ENCODE measurements around the gene RBMS1. TPM values are rescaled to one million over a fixed set of nuclear protein-coding genes. Genes with fewer than 3 reads are reported as not detected.

Gene RBMS1
- total and polyA plus RNA-seq, 4 donors: 7.9 to 23.5 (median 15.5) TPM

- Histone ChIP-seq H3K4me3 (ENCODE audit: low read depth in 1 of 3, low read length in 3 of 3) (peak overlapping the region; percentile 54 to 87 (median 61)), H3K27ac (ENCODE audit: low read depth in 1 of 2, low read length in 2 of 2) (peak overlapping the region; percentile 82 to 86), H3K36me3 (ENCODE audit: control insufficient read depth in 4 of 4, insufficient read depth in 3 of 4, low read depth in 1 of 4, low read length in 3 of 4) (no peaks in the 10 kb centered on the region), H3K9me3 (ENCODE audit: control insufficient read depth in 4 of 4, low read length in 3 of 4) (no peaks in the 10 kb centered on the region), H3K27me3 (ENCODE audit: control insufficient read depth in 4 of 4, insufficient read depth in 4 of 4, low read length in 3 of 4) (no peaks in the 10 kb centered on the region), H3K4me1 (ENCODE audit: control insufficient read depth in 4 of 4, insufficient read depth in 4 of 4, low read length in 3 of 4) (peaks cover 0 to 7% (median 2%) of the 10 kb centered on the region in 4 donors), H3K9ac (ENCODE audit: low read depth in 1 of 2, low read length in 2 of 2) (no peak overlapping the region)
- peak; percentile 66 for DNase-seq (ENCODE audit: low spot score)
- TF ChIP-seq SP1 (IDR thresholded peaks at IDR 0.05): no peak
- TF ChIP-seq HNF4A (conservative IDR thresholded peaks at IDR 0.05): no peak
- no peak for TF ChIP-seq TAF1 (conservative IDR thresholded peaks at IDR 0.05)
- TF ChIP-seq RXRA (IDR thresholded peaks at IDR 0.05): no peak
- no peak for TF ChIP-seq CTCF (IDR thresholded peaks at IDR 0.05; ENCODE audit: low read depth, low read length, missing input control)
- no peak for TF ChIP-seq ZBTB33 (IDR thresholded peaks at IDR 0.05)
- TF ChIP-seq FOXA2 (IDR thresholded peaks at IDR 0.05): no peak
- TF ChIP-seq EGR1 (IDR thresholded peaks at IDR 0.05; ENCODE audit: low read depth in 2 of 2): no peak
- TF ChIP-seq JUND (IDR thresholded peaks at IDR 0.05): no peak
- 2% methylated on average over 120 of the region's 120 CpGs for WGBS
Observed at GRCh38 chr2:160407393-160408172, 86.0 kb downstream of the RBMS1 start.

- Histone ChIP-seq H3K27me3 (ENCODE audit: control insufficient read depth in 4 of 4, insufficient read depth in 4 of 4, low read length in 3 of 4) (no peaks in the 10 kb centered on the region), H3K4me1 (ENCODE audit: control insufficient read depth in 4 of 4, insufficient read depth in 4 of 4, low read length in 3 of 4) (peaks cover 0 to 7% (median 2%) of the 10 kb centered on the region in 4 donors), H3K4me3 (ENCODE audit: low read depth in 1 of 3, low read length in 3 of 3) (peak overlapping the region; percentile 54 to 87 (median 61)), H3K9ac (ENCODE audit: low read depth in 1 of 2, low read length in 2 of 2) (no peak overlapping the region), H3K36me3 (ENCODE audit: control insufficient read depth in 4 of 4, insufficient read depth in 3 of 4, low read depth in 1 of 4, low read length in 3 of 4) (no peaks in the 10 kb centered on the region), H3K27ac (ENCODE audit: low read depth in 1 of 2, low read length in 2 of 2) (peak overlapping the region; percentile 82 to 86), H3K9me3 (ENCODE audit: control insufficient read depth in 4 of 4, low read length in 3 of 4) (no peaks in the 10 kb centered on the region)
- DNase-seq (ENCODE audit: low spot score): no peak
- WGBS: 14% methylated on average over 39 of the region's 39 CpGs
- TF ChIP-seq RXRA (IDR thresholded peaks at IDR 0.05) (peak in 1 of 2 donors; percentile 7), YY1 (IDR thresholded peaks at IDR 0.05) (peak; percentile 31), ZBTB33 (IDR thresholded peaks at IDR 0.05) (no peak), RAD21 (IDR thresholded peaks at IDR 0.05) (peak in 1 of 2 donors; percentile 41), MAX (IDR thresholded peaks at IDR 0.05) (peak; percentile 42)
Observed at GRCh38 chr2:160406591-160407392, 86.8 kb downstream of the RBMS1 start.
